ENCODE measurements around the gene PROS1. TPM values are rescaled to one million over a fixed set of nuclear protein-coding genes. Genes with fewer than 3 reads are reported as not detected.
A peak's percentile ranks its signal among the peaks of the same experiment; 100 is the strongest.
"Not testable (repeated sequence)": the region's sequence is repeated elsewhere in the genome, so short reads cannot be mapped to it uniquely, and the experiment has no call there.

PROS1 gene
- total RNA-seq, 1 donor from 2014 or later = 26.1 TPM

DNA sequence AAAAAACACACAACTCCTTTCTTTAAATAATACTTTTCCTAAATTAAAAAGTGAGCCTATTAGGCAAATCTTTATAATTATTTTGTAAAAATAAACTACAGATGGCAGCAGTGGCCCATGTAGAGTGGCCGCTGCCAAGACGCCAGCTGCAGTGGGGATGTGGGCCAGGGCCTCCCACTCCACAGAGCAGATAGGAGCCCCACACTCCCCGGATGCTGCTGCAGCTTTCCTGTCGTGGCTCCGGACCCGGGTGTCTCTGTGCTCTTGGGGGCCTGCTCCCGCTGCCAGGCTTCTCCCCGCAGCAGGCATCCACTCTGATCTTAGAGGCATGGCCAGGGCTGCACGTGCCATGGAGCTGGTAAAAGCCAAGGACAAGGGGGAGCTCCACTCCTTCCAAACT lies 67.5 kb downstream of the PROS1 start:
- DNase-seq (ENCODE audit: extremely low read depth, low read depth, low spot score) = no peak

DNA sequence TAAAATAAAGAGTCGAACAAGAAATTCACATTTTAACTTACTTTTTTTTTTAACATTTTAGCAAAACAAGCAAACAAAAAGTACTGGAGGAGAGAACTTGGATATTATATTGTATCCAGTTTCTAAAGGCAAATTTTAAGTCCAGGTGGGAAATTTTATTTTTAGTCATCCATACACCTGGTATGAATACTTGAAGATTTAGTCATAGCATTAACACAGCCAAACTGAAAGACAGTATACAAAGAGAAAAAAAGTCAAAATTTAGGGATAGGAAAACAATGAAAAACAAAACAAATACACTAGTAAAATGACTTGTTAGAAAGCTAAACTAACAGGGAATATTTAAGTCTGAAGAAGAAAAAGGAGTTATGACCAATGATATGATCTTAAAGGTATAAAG lies 69.1 kb downstream of the PROS1 start:
- no peak for DNase-seq (ENCODE audit: extremely low read depth, low read depth, low spot score)

DNA sequence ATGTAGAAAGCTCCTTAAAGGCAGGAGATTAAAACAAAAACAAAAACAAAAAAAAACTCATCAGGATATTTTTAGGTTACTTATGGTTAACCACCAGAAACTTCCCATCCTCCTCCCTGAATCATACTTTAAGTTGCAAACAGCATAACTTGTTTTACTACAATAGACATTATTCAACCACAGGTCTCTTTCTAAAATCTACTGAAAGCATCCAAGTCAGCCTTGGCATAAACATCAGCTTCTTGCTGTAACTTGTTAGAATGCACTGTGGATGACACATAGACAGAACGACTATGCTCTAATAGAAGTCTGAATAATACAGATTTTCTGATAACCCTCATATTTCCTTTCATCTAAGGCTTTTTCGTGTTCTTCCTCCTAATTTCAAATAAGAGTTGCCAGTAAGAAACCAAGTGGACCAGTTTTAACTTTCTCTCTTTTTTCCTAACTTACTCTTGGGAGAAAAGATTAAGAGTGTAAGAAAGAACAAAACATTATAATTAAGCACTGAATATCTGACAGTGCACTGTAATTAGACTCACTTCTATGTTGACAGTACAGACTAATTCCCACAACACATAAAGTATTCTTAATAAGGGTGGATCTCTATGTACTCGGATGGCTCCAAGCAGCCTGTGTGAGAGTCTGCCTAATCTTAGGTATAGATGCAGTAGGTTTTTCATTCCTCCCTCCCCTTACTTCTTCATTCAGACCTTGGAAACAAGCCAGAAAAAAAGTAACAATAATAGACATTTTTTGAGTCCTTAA lies 95.3 kb downstream of the PROS1 start:
- not testable (repeated sequence) for DNase-seq (ENCODE audit: extremely low read depth, low read depth, low spot score)

DNA sequence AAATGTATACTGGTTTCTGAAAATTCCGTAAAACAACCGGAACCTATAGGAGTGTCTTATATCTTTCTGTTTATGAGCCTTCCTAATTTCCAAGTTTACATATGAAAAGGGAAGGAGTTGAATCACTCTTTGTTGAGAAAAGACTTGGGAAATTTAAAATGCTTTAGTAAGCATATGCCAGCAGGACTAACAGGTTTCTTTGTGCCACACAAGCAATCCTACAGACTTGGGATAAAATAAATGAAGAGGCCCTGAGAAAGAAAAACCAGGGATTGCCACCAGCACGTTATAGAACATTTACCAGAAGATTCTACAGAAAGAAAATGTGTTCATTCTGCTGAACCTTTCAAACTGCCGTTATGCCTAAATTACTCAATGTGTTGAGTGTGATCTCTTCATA lies 96.3 kb downstream of the PROS1 start:
- not testable (repeated sequence) for DNase-seq (ENCODE audit: extremely low read depth, low read depth, low spot score)

DNA sequence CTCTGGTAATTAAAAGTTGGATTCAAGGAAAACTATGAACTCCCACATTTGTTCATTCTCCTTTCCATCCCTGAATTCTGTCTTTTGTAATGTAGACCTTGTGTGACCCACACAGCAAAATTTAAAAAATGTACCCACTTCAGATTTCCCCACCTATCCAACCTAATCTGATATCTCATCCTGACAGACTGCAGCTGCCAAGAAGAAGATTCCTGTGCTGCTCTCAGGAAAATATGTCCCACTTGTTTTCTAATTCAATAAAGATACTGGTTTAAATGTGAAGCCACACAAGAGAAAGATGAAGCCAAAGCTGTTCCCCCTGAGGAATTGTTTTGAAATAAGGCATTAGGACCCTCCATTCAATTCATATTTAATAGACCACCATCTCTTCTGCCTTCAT lies 100.3 kb downstream of the PROS1 start:
- not testable (repeated sequence) for DNase-seq (ENCODE audit: extremely low read depth, low read depth, low spot score)

DNA sequence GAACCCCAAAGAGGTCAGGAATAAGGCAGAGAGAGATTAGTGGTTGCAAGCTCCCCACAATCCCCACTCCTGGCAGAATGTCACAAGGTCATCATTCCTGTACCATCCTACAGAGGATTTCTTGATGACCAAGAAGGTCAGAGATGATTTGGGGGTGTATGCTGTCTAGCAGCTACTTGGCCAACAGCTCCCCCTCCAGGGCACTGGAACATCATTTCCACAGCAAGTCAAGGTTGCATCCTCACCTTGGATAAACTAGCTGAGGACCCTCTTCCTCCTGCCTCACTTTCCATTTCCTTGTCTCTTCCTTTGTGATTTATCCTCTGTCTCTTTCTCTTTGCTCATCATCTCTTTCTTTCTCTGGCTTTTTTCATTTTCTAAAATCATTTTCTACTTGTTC lies 106.3 kb downstream of the PROS1 start:
- DNase-seq (ENCODE audit: extremely low read depth, low read depth, low spot score) = no peak

DNA sequence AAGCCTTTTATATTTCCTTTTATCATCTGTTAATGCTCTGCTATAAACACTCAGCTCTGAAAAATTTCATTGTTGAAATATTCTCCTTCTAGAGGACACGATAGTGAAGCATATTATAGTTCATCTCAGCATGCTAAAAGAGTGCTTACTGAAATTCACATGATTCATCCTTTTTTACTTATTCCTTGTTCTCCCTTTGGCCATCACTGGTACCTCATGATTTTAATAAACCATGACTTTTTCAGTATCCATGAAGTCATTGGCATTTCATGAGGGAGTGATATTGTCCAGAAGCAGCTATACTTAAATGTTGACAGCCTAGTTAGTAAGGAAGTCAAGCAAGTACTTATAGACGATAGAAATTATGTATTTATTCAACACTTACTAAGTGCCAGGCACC lies 112.7 kb downstream of the PROS1 start:
- no peak for DNase-seq (ENCODE audit: extremely low read depth, low read depth, low spot score)

DNA sequence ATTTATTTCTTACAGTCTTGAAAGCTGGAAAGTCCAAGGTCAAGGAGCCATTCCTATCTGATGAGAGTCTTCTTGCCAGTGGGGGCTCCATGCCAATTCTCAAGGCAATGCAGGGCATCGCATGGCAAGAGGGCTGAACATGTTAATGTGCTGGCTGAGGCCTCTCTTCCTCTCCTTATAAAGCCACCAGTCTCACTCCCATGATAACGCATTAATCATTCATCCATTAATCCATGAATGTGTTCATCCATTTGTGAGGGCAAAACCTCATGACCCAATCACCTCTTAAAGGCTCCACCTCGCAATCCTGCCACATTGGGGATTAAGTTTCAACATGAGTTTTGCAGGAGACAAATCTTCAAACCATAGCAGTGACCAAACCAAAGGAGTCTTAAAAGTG lies 118.3 kb downstream of the PROS1 start:
- DNase-seq (ENCODE audit: extremely low read depth, low read depth, low spot score) = no peak

DNA sequence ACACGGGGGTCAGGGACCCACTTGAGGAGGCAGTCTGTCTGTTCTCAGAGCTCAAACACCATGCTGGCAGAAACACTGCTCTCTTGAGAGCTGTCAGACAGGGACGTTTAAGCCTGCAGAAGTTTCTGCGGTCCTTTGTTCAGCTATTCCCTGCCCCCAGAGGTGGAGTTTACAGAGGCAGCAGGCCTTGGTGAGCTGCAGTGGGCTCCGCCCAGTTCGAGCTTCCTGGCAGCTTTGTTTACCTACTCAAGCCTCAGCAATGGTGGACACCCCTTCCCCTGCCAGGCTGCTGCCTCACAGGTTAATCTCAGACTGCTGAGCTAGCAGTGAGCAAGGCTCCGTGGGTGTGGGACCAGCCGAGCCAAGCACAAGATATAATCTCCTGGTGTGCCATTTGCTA lies 121.5 kb downstream of the PROS1 start:
- not testable (repeated sequence) for DNase-seq (ENCODE audit: extremely low read depth, low read depth, low spot score)

DNA sequence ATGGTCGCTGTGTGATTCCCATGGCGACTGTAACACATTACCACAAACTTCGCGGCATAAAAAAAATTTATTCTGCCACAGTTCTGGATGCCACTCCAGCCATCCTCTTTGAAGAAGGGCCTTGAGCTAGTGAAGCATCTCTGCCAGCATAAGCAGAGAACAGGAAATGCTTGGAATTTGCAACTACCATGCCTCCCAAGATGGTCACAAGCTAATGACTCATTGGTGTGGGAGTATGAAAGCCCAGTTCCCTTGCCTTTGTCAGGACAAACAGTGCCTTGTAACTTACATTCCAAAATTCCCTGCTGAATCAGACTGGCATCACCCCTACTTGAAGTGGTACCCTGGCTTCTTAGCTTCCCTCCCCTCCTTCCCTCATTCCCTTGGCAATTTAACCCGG lies 129.7 kb downstream of the PROS1 start:
- peak; percentile 44 for DNase-seq (ENCODE audit: extremely low read depth, low read depth, low spot score)

DNA sequence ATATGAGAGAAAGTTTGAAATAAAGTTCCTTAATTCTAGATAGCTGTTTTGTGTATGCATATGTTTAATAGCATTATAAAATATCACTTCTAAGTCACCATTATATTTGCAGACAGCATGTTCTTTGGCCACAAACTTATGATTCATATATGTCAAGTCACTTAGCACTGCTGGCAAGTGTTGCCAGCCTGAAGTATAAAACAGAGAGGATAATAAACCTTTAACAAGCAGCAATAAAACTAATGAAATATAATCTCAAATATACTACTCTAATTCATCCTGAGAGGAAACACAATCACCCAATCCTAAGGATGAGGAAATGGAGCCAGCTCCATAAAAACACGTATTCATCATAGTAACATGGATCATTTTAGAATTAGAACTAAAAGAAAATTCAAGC lies 134.5 kb downstream of the PROS1 start:
- DNase-seq (ENCODE audit: extremely low read depth, low read depth, low spot score) = not testable (repeated sequence)

Other genes starting within 250 kb of the PROS1 start
- 6.3 and 6.6 TPM in 2 replicates for gene ARL13B, start 6.3 kb upstream of the PROS1 start, total RNA-seq
- gene STX19, start 54.7 kb upstream of the PROS1 start, total RNA-seq = not detected in 2 replicates
- gene DHFR2, start 89.0 kb upstream of the PROS1 start, total RNA-seq = 2.5 and 2.6 TPM in 2 replicates
- 5.7 and 12.6 TPM in 2 replicates for gene NSUN3, start 89.2 kb upstream of the PROS1 start, total RNA-seq